HEK293T (cell line): ENCODE results near the gene POU6F2.

Experiments
- ARNT ChIP-seq: fragments of 450-650 bp; IDR thresholded peaks from 2 replicates; pipeline ENCODE4 v1.6.1; 2017; ENCODE audit warnings: mild to moderate bottlenecking
- BHLHE40 ChIP-seq: fragments of 450-650 bp; IDR thresholded peaks from 2 replicates; pipeline ENCODE4 v1.6.1; 2016; ENCODE audit warnings: mild to moderate bottlenecking, moderate library complexity, borderline replicate concordance
- FOXA1 ChIP-seq: fragments of 450-650 bp; IDR thresholded peaks from 2 replicates; pipeline ENCODE4 v1.6.1; 2016; ENCODE audit warnings: mild to moderate bottlenecking
- FOXK2 ChIP-seq: fragments of 450-650 bp; IDR thresholded peaks from 2 replicates; pipeline ENCODE4 v1.6.1; 2016; ENCODE audit warnings: mild to moderate bottlenecking
- FOXM1 ChIP-seq: fragments of 450-650 bp; IDR thresholded peaks from 2 replicates; pipeline ENCODE4 v1.6.1; 2017; ENCODE audit warnings: mild to moderate bottlenecking, borderline replicate concordance
- LEF1 ChIP-seq: fragments of 450-650 bp; IDR thresholded peaks from 2 replicates; pipeline ENCODE4 v1.6.1; 2017; ENCODE audit warnings: mild to moderate bottlenecking, borderline replicate concordance
- NFRKB ChIP-seq: fragments of 450-650 bp; IDR thresholded peaks from 2 replicates; pipeline ENCODE4 v1.6.1; 2016; ENCODE audit warnings: mild to moderate bottlenecking, moderate library complexity
- SP1 ChIP-seq: fragments of 450-650 bp; IDR thresholded peaks from 2 replicates; pipeline ENCODE4 v1.6.1; 2017
- SUZ12 ChIP-seq: fragments of 450-650 bp; IDR thresholded peaks from 2 replicates; pipeline ENCODE4 v1.6.1; 2016; ENCODE audit warnings: mild to moderate bottlenecking
- TARDBP ChIP-seq: fragments of 450-650 bp; IDR thresholded peaks from 2 replicates; pipeline ENCODE4 v1.6.1; 2016

- TF ChIP-seq FOXA1 = no peak
- no peak for TF ChIP-seq TARDBP
- no peak for TF ChIP-seq NFRKB
- no peak for TF ChIP-seq SUZ12
- no peak for TF ChIP-seq BHLHE40
- TF ChIP-seq SP1 = no peak
- no peak for TF ChIP-seq FOXM1
- no peak for TF ChIP-seq ARNT
- no peak for TF ChIP-seq FOXK2
- TF ChIP-seq LEF1 = no peak
Observed at GRCh38 chr7:39421661-39422060, 444.0 kb downstream of the POU6F2 start.
